AG04450 (cell line): ENCODE data around the gene ANKEF1. TPM values are rescaled to one million over a fixed set of nuclear protein-coding genes. Genes with fewer than 3 reads are reported as not detected.

Experiments used
- CTCF ChIA-PET: fragments of 300-600, 350-600 bp; formaldehyde crosslinking; extraction: SDS; loops from one replicate; lab custom pipeline; 2022; ENCODE audit warnings: antibody characterized with exemption, inconsistent platforms; lab: Charles Lee
- POLR2A ChIA-PET: fragments of 350-600 bp; formaldehyde crosslinking; extraction: SDS; loops from one replicate; lab custom pipeline; 2021; ENCODE audit warnings: antibody characterized with exemption, inconsistent platforms; lab: Yijun Ruan, JAX
- DNase-seq: peaks from one replicate; pipeline ENCODE4 v3.0.0-alpha.2; 2011; ENCODE audit warnings: low read depth, low spot score
- H3K27ac ChIP-seq: one replicate; pipeline ENCODE4 v1.5.1; 2012; ENCODE audit warnings: low read depth, low read length, control low read depth
- H3K27me3 ChIP-seq: one replicate; pipeline ENCODE4 v1.6.0; 2012; ENCODE audit warnings: low read length; ENCODE audit not compliant: control insufficient read depth, insufficient read depth
- H3K4me3 ChIP-seq: 2 replicates; pipeline ENCODE4 v1.5.1; 2011; ENCODE audit warnings: mild to moderate bottlenecking, low read depth, low read length, control low read depth
- H3K9me3 ChIP-seq: 2 replicates; pipeline ENCODE4 v1.5.1; 2012; ENCODE audit warnings: low read length; ENCODE audit not compliant: control insufficient read depth, insufficient read depth
- CTCF ChIP-seq: IDR thresholded peaks from 2 replicates; pipeline ENCODE4 v1.5.1; 2011; ENCODE audit warnings: low read depth, low read length, control low read depth, inconsistent platforms
- polyA minus RNA-seq: library from RNA; depleted of rRNA, polyadenylated mRNA; stranded (reverse); fragments of >200 nt; gene quantifications from 2 replicates; pipeline ENCODE4 v1.2.3, GENCODE V29; 2011; rRNA and poly(A)+ RNA removed
- polyA plus RNA-seq: library from polyadenylated mRNA; depleted of rRNA; stranded (reverse); fragments of >200 nt; gene quantifications from 2 replicates; pipeline ENCODE4 v1.2.3, GENCODE V29; 2011; rRNA removed

The ANKEF1 gene
- polyA plus RNA-seq (0.71 and 0.78 TPM in 2 replicates), polyA minus RNA-seq (0.60 and 0.65 TPM in 2 replicates)

GRCh38 chr20:10034717-10035571 lies at the start of gene ANKEF1:
TSS of gene ANKEF1 (plus strand) at chr20:10034987. CDS start at chr20:10038302, 3,315 bp downstream.
- CTCF ChIA-PET = interaction anchor here (0.7 to 0.9 kb wide), 2 partner anchors 56 to 57 kb away, joined by 5 to 6 read pairs; no protein-coding TSS in a partner anchor
- no peak for DNase-seq

GRCh38 chr20:9985281-9985680 lies 49.5 kb upstream of the ANKEF1 start:
- H3K9me3 ChIP-seq = no peaks in the 10 kb centered on the region
- H3K27ac ChIP-seq = no peak overlapping the region
- POLR2A ChIA-PET = no interaction called here
- no peak for TF ChIP-seq CTCF
- H3K27me3 ChIP-seq = no peaks in the 10 kb centered on the region
- CTCF ChIA-PET = no interaction called here
- no peak for DNase-seq
- no peak overlapping the region for H3K4me3 ChIP-seq

More at GRCh38 chr20:10034717-10035571, at the start of gene ANKEF1:
- POLR2A ChIA-PET = no interaction called here
- Histone ChIP-seq H3K27me3 (no peaks in the 10 kb centered on the region), H3K27ac (no peak within 1 kb of the TSS), H3K9me3 (no peaks in the 10 kb centered on the region; the same call in 1 of the 2 replicates), H3K4me3 (peak within 1 kb of the TSS; percentile 62)
- TF ChIP-seq CTCF = no peak

- ChIA-PET POLR2A (no interaction called here), CTCF (no interaction called here)
- no peak for TF ChIP-seq CTCF
- Histone ChIP-seq H3K27me3 (no peaks in the 10 kb centered on the region), H3K4me3 (no peak overlapping the region), H3K27ac (no peak overlapping the region), H3K9me3 (no peaks in the 10 kb centered on the region)
- DNase-seq = no peak
Measured at GRCh38 chr20:9985773-9986172, 49.0 kb upstream of the ANKEF1 start.

GRCh38 chr20:9989066-9989724 lies 45.6 kb upstream of the ANKEF1 start:
- no peak for TF ChIP-seq CTCF
- CTCF ChIA-PET = interaction anchor here (1.0 to 1.4 kb wide), 2 partner anchors 11 to 102 kb away, joined by 5 read pairs; no protein-coding TSS in a partner anchor
- H3K9me3 ChIP-seq = no peaks in the 10 kb centered on the region
- H3K27ac ChIP-seq = no peak overlapping the region
- POLR2A ChIA-PET = no interaction called here
- H3K27me3 ChIP-seq = no peaks in the 10 kb centered on the region
- H3K4me3 ChIP-seq = no peak overlapping the region
- DNase-seq = no peak
